Liver (tissue), 9 donors: ENCODE results near the gene PRMT2. TPM values are rescaled to one million over a fixed set of nuclear protein-coding genes. Genes with fewer than 3 reads are reported as not detected.

Source experiments
- DNase-seq: peaks from one replicate; pipeline ENCODE4 v3.0.0-alpha.2; 2017; ENCODE audit warnings: low spot score
- H3K27ac ChIP-seq, 2 donors: one replicate each; pipeline ENCODE4 v1.7.0; 2013; ENCODE audit warnings: inconsistent platforms in 2 of 2, low read length in 2 of 2, control low read depth in 1 of 2, low read depth in 1 of 2, mild to moderate bottlenecking in 1 of 2
- H3K27me3 ChIP-seq, 4 donors: one replicate each; pipeline versions ENCODE4 v1.6.1 to v1.7.0; 2013; ENCODE audit warnings: low read length in 3 of 4, inconsistent platforms in 1 of 4, mild to moderate bottlenecking in 1 of 4, moderate library complexity in 1 of 4; ENCODE audit not compliant: control insufficient read depth in 4 of 4, insufficient read depth in 4 of 4
- H3K36me3 ChIP-seq, 4 donors: one replicate each; pipeline versions ENCODE4 v1.6.1 to v1.7.0; 2013; ENCODE audit warnings: low read length in 3 of 4, mild to moderate bottlenecking in 3 of 4, low read depth in 1 of 4, moderate library complexity in 1 of 4; ENCODE audit not compliant: control insufficient read depth in 4 of 4, insufficient read depth in 3 of 4
- H3K4me1 ChIP-seq, 4 donors: one replicate each; pipeline versions ENCODE4 v1.6.1 to v1.7.0; 2013; ENCODE audit warnings: low read length in 3 of 4, mild to moderate bottlenecking in 3 of 4, moderate library complexity in 1 of 4; ENCODE audit not compliant: control insufficient read depth in 4 of 4, insufficient read depth in 4 of 4
- H3K4me3 ChIP-seq, 3 donors: one replicate each; pipeline versions ENCODE4 v1.6.1 to v1.7.0; 2013; ENCODE audit warnings: low read length in 3 of 3, control low read depth in 1 of 3, low read depth in 1 of 3, mild to moderate bottlenecking in 1 of 3
- H3K9ac ChIP-seq, 2 donors: one replicate each; pipeline ENCODE4 v1.7.0; 2013; ENCODE audit warnings: low read length in 2 of 2, mild to moderate bottlenecking in 2 of 2, moderate library complexity in 2 of 2, control low read depth in 1 of 2, low read depth in 1 of 2
- H3K9me3 ChIP-seq, 4 donors: one replicate each; pipeline versions ENCODE4 v1.6.1 to v1.7.0; 2013; ENCODE audit warnings: low read length in 3 of 4; ENCODE audit not compliant: control insufficient read depth in 4 of 4
- CTCF ChIP-seq: fragments of 150-350 bp; IDR thresholded peaks from 2 replicates; pipeline ENCODE4 v1.5.1; 2017; ENCODE audit warnings: improper control_type of control experiment, low read depth, low read length; ENCODE audit not compliant: missing input control
- EGR1 ChIP-seq, 2 donors: IDR thresholded peaks; 2 replicates each; pipeline ENCODE4 v1.6.1; 2016 to 2018; ENCODE audit warnings: antibody characterized with exemption in 2 of 2, low read depth in 2 of 2
- FOXA1 ChIP-seq: IDR thresholded peaks from 2 replicates; pipeline ENCODE4 v1.6.1; 2016; ENCODE audit warnings: antibody characterized with exemption
- FOXA2 ChIP-seq: IDR thresholded peaks from 2 replicates; pipeline ENCODE4 v1.6.1; 2016; ENCODE audit warnings: antibody characterized with exemption
- GABPA ChIP-seq, 2 donors: IDR thresholded peaks in 1 of 2; conservative IDR thresholded peaks in 1 of 2; 2 replicates each; pipeline ENCODE4 v1.6.1; 2016; ENCODE audit warnings: antibody characterized with exemption in 2 of 2, mild to moderate bottlenecking in 1 of 2, moderate library complexity in 1 of 2
- HNF4A ChIP-seq, 2 donors: conservative IDR thresholded peaks; 2 replicates each; pipeline ENCODE4 v1.6.1; 2016; ENCODE audit warnings: antibody characterized with exemption in 2 of 2, mild to moderate bottlenecking in 2 of 2
- JUND ChIP-seq, 2 donors: IDR thresholded peaks; 2 replicates each; pipeline ENCODE4 v1.6.1; 2016; ENCODE audit warnings: antibody characterized with exemption in 2 of 2
- MAX ChIP-seq: IDR thresholded peaks from 2 replicates; pipeline ENCODE4 v1.6.1; 2016; ENCODE audit warnings: antibody characterized with exemption
- NR2F2 ChIP-seq: IDR thresholded peaks from 2 replicates; pipeline ENCODE4 v1.6.1; 2016; ENCODE audit warnings: antibody characterized with exemption
- RAD21 ChIP-seq, 2 donors: IDR thresholded peaks; 2 replicates each; pipeline ENCODE4 v1.6.1; 2016; ENCODE audit warnings: antibody characterized with exemption in 2 of 2, mild to moderate bottlenecking in 2 of 2
- REST ChIP-seq: IDR thresholded peaks from 2 replicates; pipeline ENCODE4 v1.6.1; 2016; ENCODE audit warnings: antibody characterized with exemption, mild to moderate bottlenecking
- TAF1 ChIP-seq: conservative IDR thresholded peaks from 2 replicates; pipeline ENCODE4 v1.6.1; 2016; ENCODE audit warnings: antibody characterized with exemption, mild to moderate bottlenecking
- YY1 ChIP-seq: IDR thresholded peaks from 2 replicates; pipeline ENCODE4 v1.6.1; 2016; ENCODE audit warnings: antibody characterized with exemption, mild to moderate bottlenecking
- WGBS: extraction: QIAGEN DNeasy Blood & Tissue Kit; methylation state at CpG from one replicate; pipeline ENCODE4 v1.1.7; 2013; 5-methylcytosine and 5-hydroxymethylcytosine counted together
- polyA plus RNA-seq, 2 donors: library from polyadenylated mRNA; stranded (reverse) in 1 of 2; unstranded in 1 of 2; fragments of 200-250 nt in 1 of 2; fragments of >200 nt in 1 of 2; fragmentation: Nextera tagmentation in 1 of 2; extraction: Ambion mirVana in 1 of 2; gene quantifications; one replicate each; pipeline versions ENCODE4 v1.2.1 to v1.2.3, GENCODE V29; 2013 to 2015
- total RNA-seq, 2 donors: library from RNA; depleted of rRNA; stranded (reverse); fragments of >200 nt; gene quantifications; one replicate each; pipeline ENCODE4 v1.2.3, GENCODE V29; 2014
- TF ChIP-seq, protein P1 (sequence below): IDR thresholded peaks from 2 replicates; pipeline ENCODE4 v1.6.1; 2016; ENCODE audit warnings: antibody characterized with exemption
- donor health status: healthy.
- donor health status: healthy.
- donor health status: healthy.
- donor health status: healthy.
- donor health status: healthy.

Gene PRMT2
- total and polyA plus RNA-seq, 4 donors = 17.9 to 29.2 (median 23.2) TPM

GRCh38 chr21:46594276-46594675, 41.2 kb upstream of the PRMT2 start (continued):
- TF ChIP-seq MAX (no peak), TAF1 (no peak), FOXA2 (no peak), JUND (IDR thresholded peaks at IDR 0.05) (no peak), NR2F2 (no peak)

DNA sequence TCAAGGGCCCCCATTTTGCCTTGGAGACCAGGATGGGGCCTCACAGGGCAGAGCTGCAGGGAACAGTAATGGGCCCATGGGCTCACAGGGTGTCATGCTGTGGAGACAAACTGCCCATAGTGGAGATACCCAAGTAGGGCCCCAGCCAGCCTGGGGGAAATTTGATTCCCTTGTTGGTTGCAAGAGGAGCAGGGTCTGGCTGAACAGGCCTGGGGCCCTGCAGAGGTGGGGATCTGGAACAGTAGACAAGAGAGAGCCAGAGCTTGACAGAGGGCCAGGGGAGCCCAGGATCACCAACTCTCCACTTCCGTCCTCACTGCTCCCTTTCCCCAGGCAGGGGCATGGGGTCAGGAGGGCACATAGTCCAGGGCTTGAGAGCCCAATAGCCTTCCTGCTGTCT, 39.3 kb upstream of the PRMT2 start:
- no peak overlapping the region for H3K27ac ChIP-seq
- 94% methylated on average over 1 of the region's 1 CpG for WGBS
- no peak overlapping the region for H3K4me3 ChIP-seq
- peaks cover 0 to 1% (median 0%) of the 10 kb centered on the region in 4 donors for H3K27me3 ChIP-seq
- no peaks in the 10 kb centered on the region for H3K36me3 ChIP-seq
- peaks cover 0 to 6% (median 0%) of the 10 kb centered on the region in 4 donors for H3K4me1 ChIP-seq
- no peak overlapping the region for H3K9ac ChIP-seq
- no peak for TF ChIP-seq HNF4A (conservative IDR thresholded peaks at IDR 0.05)
- H3K9me3 ChIP-seq = peaks cover 0 to 13% (median 10%) of the 10 kb centered on the region in 4 donors
- no peak for DNase-seq

DNA sequence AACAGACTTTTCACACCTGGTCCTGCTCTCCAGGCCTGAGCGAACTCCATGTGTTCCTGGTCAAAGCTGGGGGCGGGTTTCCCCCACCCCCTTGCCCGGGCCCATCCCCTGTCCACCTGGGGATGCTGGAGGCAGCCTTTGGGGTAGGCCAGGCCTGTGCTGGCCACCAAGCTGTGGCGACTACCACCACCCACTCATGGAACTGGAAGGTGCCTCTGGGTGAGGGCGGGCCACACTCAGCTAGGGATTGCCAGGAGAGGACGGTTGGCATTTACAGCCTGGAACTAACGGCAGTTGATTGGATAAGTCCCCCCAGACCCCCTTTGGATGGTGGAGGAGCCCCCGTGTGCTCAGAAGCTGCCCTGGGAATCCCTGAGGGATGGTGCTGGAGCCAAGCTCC, 38.4 kb upstream of the PRMT2 start:
- peaks cover 0 to 11% (median 9%) of the 10 kb centered on the region in 4 donors for H3K9me3 ChIP-seq
- DNase-seq = no peak
- 90% methylated on average over 8 of the region's 8 CpGs for WGBS
- H3K27ac ChIP-seq = no peak overlapping the region
- no peak overlapping the region for H3K9ac ChIP-seq
- peaks cover 0 to 3% (median 0%) of the 10 kb centered on the region in 4 donors for H3K27me3 ChIP-seq
- peaks cover 0 to 6% (median 0%) of the 10 kb centered on the region in 4 donors for H3K4me1 ChIP-seq
- no peak for TF ChIP-seq REST
- TF ChIP-seq CTCF = no peak
- TF ChIP-seq GABPA (IDR thresholded peaks at IDR 0.05 in 1 of 2, conservative IDR thresholded peaks at IDR 0.05 in 1 of 2) = no peak
- TF ChIP-seq, protein P1, sequence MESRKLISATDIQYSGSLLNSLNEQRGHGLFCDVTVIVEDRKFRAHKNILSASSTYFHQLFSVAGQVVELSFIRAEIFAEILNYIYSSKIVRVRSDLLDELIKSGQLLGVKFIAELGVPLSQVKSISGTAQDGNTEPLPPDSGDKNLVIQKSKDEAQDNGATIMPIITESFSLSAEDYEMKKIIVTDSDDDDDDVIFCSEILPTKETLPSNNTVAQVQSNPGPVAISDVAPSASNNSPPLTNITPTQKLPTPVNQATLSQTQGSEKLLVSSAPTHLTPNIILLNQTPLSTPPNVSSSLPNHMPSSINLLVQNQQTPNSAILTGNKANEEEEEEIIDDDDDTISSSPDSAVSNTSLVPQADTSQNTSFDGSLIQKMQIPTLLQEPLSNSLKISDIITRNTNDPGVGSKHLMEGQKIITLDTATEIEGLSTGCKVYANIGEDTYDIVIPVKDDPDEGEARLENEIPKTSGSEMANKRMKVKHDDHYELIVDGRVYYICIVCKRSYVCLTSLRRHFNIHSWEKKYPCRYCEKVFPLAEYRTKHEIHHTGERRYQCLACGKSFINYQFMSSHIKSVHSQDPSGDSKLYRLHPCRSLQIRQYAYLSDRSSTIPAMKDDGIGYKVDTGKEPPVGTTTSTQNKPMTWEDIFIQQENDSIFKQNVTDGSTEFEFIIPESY = no peak
- TF ChIP-seq EGR1 (IDR thresholded peaks at IDR 0.05; ENCODE audit: low read depth in 2 of 2) = no peak
- no peak for TF ChIP-seq YY1
- no peak for TF ChIP-seq RAD21 (IDR thresholded peaks at IDR 0.05)
- TF ChIP-seq FOXA1 = no peak
- no peak overlapping the region for H3K4me3 ChIP-seq
- H3K36me3 ChIP-seq = no peaks in the 10 kb centered on the region
